Ovary (tissue), 9 donors: ENCODE results near the gene TRPM3. TPM values are rescaled to one million over a fixed set of nuclear protein-coding genes. Genes with fewer than 3 reads are reported as not detected.

Source experiments
- DNase-seq, 5 donors: peaks; one replicate each; pipeline ENCODE4 v3.0.0-alpha.2; 2019 to 2020
- H3K27ac ChIP-seq, 2 donors: fragments of 200-600 bp; one replicate each; pipeline versions ENCODE4 v1.5.1 to v1.8.0; 2019 to 2022
- H3K27me3 ChIP-seq: fragments of 200-600 bp; one replicate; pipeline ENCODE4 v1.8.0; 2022
- H3K36me3 ChIP-seq: fragments of 200-600 bp; sonication (generic); one replicate; pipeline ENCODE4 v1.5.1; 2019
- H3K4me1 ChIP-seq: one replicate; pipeline ENCODE4 v1.8.1; 2013; ENCODE audit warnings: mild to moderate bottlenecking, moderate library complexity; ENCODE audit not compliant: insufficient read depth
- H3K4me3 ChIP-seq: fragments of 200-600 bp; sonication (generic); one replicate; pipeline ENCODE4 v1.5.1; 2017
- H3K9me3 ChIP-seq, 2 donors: fragments of 200-600 bp in 1 of 2; sonication (generic) in 1 of 2; one replicate each; pipeline versions ENCODE4 v1.5.1 to v1.8.1; 2013 to 2019; ENCODE audit warnings: mild to moderate bottlenecking in 1 of 2, moderate library complexity in 1 of 2
- CTCF ChIP-seq, 3 donors: fragments of 450-650 bp in 2 of 3; fragments of 200-600 bp in 1 of 3; IDR thresholded peaks; one replicate each; pipeline versions ENCODE4 v1.5.1 to v1.8.0; 2016 to 2022; ENCODE audit warnings: antibody characterized with exemption in 3 of 3, mild to moderate bottlenecking in 1 of 3
- EP300 ChIP-seq: sonication (generic); formaldehyde crosslinking; IDR thresholded peaks from one replicate; pipeline ENCODE4 v1.6.1; 2017; ENCODE audit warnings: antibody characterized with exemption
- POLR2A ChIP-seq: fragments of 450-650 bp; IDR thresholded peaks from one replicate; pipeline ENCODE4 v1.6.1; 2017; ENCODE audit warnings: antibody characterized with exemption, mild to moderate bottlenecking, moderate library complexity
- WGBS, 3 donors: extraction: QIAGEN DNeasy Blood & Tissue Kit in 1 of 3; methylation state at CpG; one replicate each; pipeline versions ENCODE4 v1.1.5 to v1.1.7; 2013 to 2017; 5-methylcytosine and 5-hydroxymethylcytosine counted together
- intact Hi-C, 4 donors: fragments of 100-400 bp; cut with DNase I; formaldehyde crosslinking; loops; one replicate each; pipeline versions ENCODE4 v1.11.0 to v1.15.1; 2022 to 2023
- polyA plus RNA-seq, 2 donors: library from polyadenylated mRNA; stranded (reverse); fragments of 200-250 nt in 1 of 2; fragments of 350-450 nt in 1 of 2; fragmentation: Illumina TruSeq in 1 of 2; extraction: RNeasy Lipid Tissue Mini Kit (QIAGEN cat#74804) in 1 of 2; gene quantifications; one replicate each; pipeline ENCODE4 v1.2.3, GENCODE V29; 2013 to 2014
- total RNA-seq, 7 donors: library from RNA; depleted of rRNA in 2 of 7; stranded (reverse); fragments of >200 nt in 2 of 7; fragmentation: NEBNext Ultra II Directional in 3 of 7; extraction: Animal tissue kit (Norgen Biotek cat#: 25700) in 3 of 7; gene quantifications; one replicate each; pipeline versions ENCODE4 v1.1.0 to v1.2.4, GENCODE V29; 2016 to 2023
- donor health status: DM: no; HTN: no; CAD: no; lungs with moderate emphysema.
- donor health status: DM: no; HTN: no; CAD: no.
- donor health status: Bipolar disorder and iron deficiency.
- donor health status: DM: yes; HTN: yes; CAD: no.
- donor health status: DM: no; HTN: no; CAD: no.
- donor health status: DM: yes; HTN: yes; CAD: no.

The TRPM3 gene
- total and polyA plus RNA-seq, 9 donors = 0.80 to 18.5 (median 4.6) TPM

GRCh38 chr9:70692431-70692830 lies 429.0 kb downstream of the TRPM3 start:
- Histone ChIP-seq H3K36me3 (no peaks in the 10 kb centered on the region), H3K4me1 (no peaks in the 10 kb centered on the region), H3K9me3 (no peaks in the 10 kb centered on the region), H3K27ac (no peak overlapping the region), H3K27me3 (no peaks in the 10 kb centered on the region), H3K4me3 (no peak overlapping the region)
- no peak for DNase-seq
- intact Hi-C loops = no loop called here
- WGBS, 3 donors = 91 to 97% (median 95%) methylated on average over 4 of the region's 4 CpGs
- no peak for TF ChIP-seq POLR2A

GRCh38 chr9:70688704-70689103 lies 432.7 kb downstream of the TRPM3 start:
- no peaks in the 10 kb centered on the region for H3K4me1 ChIP-seq
- TF ChIP-seq EP300 = no peak
- no peak for TF ChIP-seq POLR2A
- no peak for TF ChIP-seq CTCF (IDR thresholded peaks at IDR 0.05)
- intact Hi-C loops = no loop called here
- no peaks in the 10 kb centered on the region for H3K27me3 ChIP-seq
- H3K27ac ChIP-seq = no peak overlapping the region
- H3K9me3 ChIP-seq = no peaks in the 10 kb centered on the region
- H3K36me3 ChIP-seq = no peaks in the 10 kb centered on the region
- DNase-seq = no peak
- H3K4me3 ChIP-seq = no peak overlapping the region

GRCh38 chr9:70683841-70684240 lies 437.6 kb downstream of the TRPM3 start:
- no peak for DNase-seq
- Histone ChIP-seq H3K27ac (no peak overlapping the region), H3K9me3 (no peaks in the 10 kb centered on the region), H3K36me3 (no peaks in the 10 kb centered on the region), H3K4me3 (no peak overlapping the region), H3K4me1 (no peaks in the 10 kb centered on the region), H3K27me3 (no peaks in the 10 kb centered on the region)
- TF ChIP-seq EP300 (no peak), CTCF (IDR thresholded peaks at IDR 0.05) (no peak), POLR2A (no peak)
- intact Hi-C loops = no loop called here
- 66 to 83% (median 78%) methylated on average over 2 of the region's 2 CpGs for WGBS, 3 donors

- Histone ChIP-seq H3K4me1 (peaks cover 4% of the 10 kb centered on the region), H3K27ac (no peak overlapping the region), H3K36me3 (no peaks in the 10 kb centered on the region), H3K4me3 (no peak overlapping the region), H3K27me3 (no peaks in the 10 kb centered on the region), H3K9me3 (no peaks in the 10 kb centered on the region)
- no peak for DNase-seq
- intact Hi-C loops = no loop called here
- no peak for TF ChIP-seq CTCF (IDR thresholded peaks at IDR 0.05)
- TF ChIP-seq POLR2A = no peak
- no peak for TF ChIP-seq EP300
These were observed 439.1 kb downstream of the TRPM3 start for GRCh38 chr9:70682298-70682697.

- TF ChIP-seq CTCF (IDR thresholded peaks at IDR 0.05) (no peak), POLR2A (no peak), EP300 (no peak)
- intact Hi-C loops = no loop called here
- no peak for DNase-seq
- no peak overlapping the region for H3K27ac ChIP-seq
- H3K4me1 ChIP-seq = peaks cover 11% of the 10 kb centered on the region
- WGBS, 3 donors = 91 to 97% (median 93%) methylated on average over 4 of the region's 4 CpGs
- no peaks in the 10 kb centered on the region for H3K27me3 ChIP-seq
- no peak overlapping the region for H3K4me3 ChIP-seq
- H3K36me3 ChIP-seq = no peaks in the 10 kb centered on the region
- H3K9me3 ChIP-seq = no peaks in the 10 kb centered on the region
These were observed 441.6 kb downstream of the TRPM3 start for GRCh38 chr9:70679845-70680244.
